ENCODE results near the gene ARHGEF6.

The ARHGEF6 gene

GRCh38 chrX:136646602-136647239, 134.0 kb downstream of the ARHGEF6 start:
- no peak for DNase-seq

GRCh38 chrX:136643243-136643642, 137.5 kb downstream of the ARHGEF6 start:
- DNase-seq: no peak

GRCh38 chrX:136639506-136640176, 141.1 kb downstream of the ARHGEF6 start:
- no peak for DNase-seq

- no peak for DNase-seq
Measured at GRCh38 chrX:136636121-136636520, 144.6 kb downstream of the ARHGEF6 start.

GRCh38 chrX:136635235-136635634, 145.5 kb downstream of the ARHGEF6 start:
- DNase-seq: no peak

- no peak for DNase-seq
Measured at GRCh38 chrX:136630881-136631280, 149.9 kb downstream of the ARHGEF6 start.

GRCh38 chrX:136629084-136629750, 151.5 kb downstream of the ARHGEF6 start:
- DNase-seq: no peak

GRCh38 chrX:136627409-136627808, 153.3 kb downstream of the ARHGEF6 start:
- DNase-seq: no peak

GRCh38 chrX:136626891-136627290, 153.8 kb downstream of the ARHGEF6 start:
- no peak for DNase-seq

- DNase-seq: no peak
Measured at GRCh38 chrX:136626237-136626636, 154.5 kb downstream of the ARHGEF6 start.

GRCh38 chrX:136625246-136625645, 155.5 kb downstream of the ARHGEF6 start:
- no peak for DNase-seq

GRCh38 chrX:136623396-136623795, 157.3 kb downstream of the ARHGEF6 start:
- no peak for DNase-seq

GRCh38 chrX:136622568-136622967, 158.2 kb downstream of the ARHGEF6 start:
- no peak for DNase-seq

- no peak for DNase-seq
Measured at GRCh38 chrX:136620780-136621179, 160.0 kb downstream of the ARHGEF6 start.

GRCh38 chrX:136619899-136620505, 160.7 kb downstream of the ARHGEF6 start:
- no peak for DNase-seq

GRCh38 chrX:136616987-136617685, 163.6 kb downstream of the ARHGEF6 start:
- DNase-seq: no peak

All from right kidney (tissue), 1 donor.